ENCODE measurements around the gene SLC6A9. TPM values are rescaled to one million over a fixed set of nuclear protein-coding genes. Genes with fewer than 3 reads are reported as not detected.

Gene SLC6A9
- total RNA-seq, 2 donors from 2014 or later, result 0.62 TPM; not detected in 1

- Mint-ChIP-seq H3K4me3 (no peak overlapping the region), H3K36me3 (ENCODE audit: low read depth) (peaks cover 2% of the 10 kb centered on the region), H3K27me3 (peaks cover 35% of the 10 kb centered on the region), H3K4me1 (peaks cover 3% of the 10 kb centered on the region), H3K27ac (no peak overlapping the region)
- ATAC-seq, result no peak
- no peak for DNase-seq
- H3K9me3 ChIP-seq (ENCODE audit: control insufficient read depth, low read length, poor library complexity, severe bottlenecking), result no peaks in the 10 kb centered on the region
Measured at GRCh38 chr1:44062656-44063179, 31.5 kb upstream of the SLC6A9 start.

GRCh38 chr1:44061857-44062256, 30.6 kb upstream of the SLC6A9 start:
- DNase-seq, result no peak
- H3K9me3 ChIP-seq (ENCODE audit: control insufficient read depth, low read length, poor library complexity, severe bottlenecking), result no peaks in the 10 kb centered on the region
- ATAC-seq, result no peak
- no peaks in the 10 kb centered on the region for H3K4me1 Mint-ChIP-seq
- H3K36me3 Mint-ChIP-seq (ENCODE audit: low read depth), result no peaks in the 10 kb centered on the region
- H3K4me3 Mint-ChIP-seq, result no peak overlapping the region
- H3K27me3 Mint-ChIP-seq, result peaks cover 27% of the 10 kb centered on the region
- H3K27ac Mint-ChIP-seq, result no peak overlapping the region

DNA sequence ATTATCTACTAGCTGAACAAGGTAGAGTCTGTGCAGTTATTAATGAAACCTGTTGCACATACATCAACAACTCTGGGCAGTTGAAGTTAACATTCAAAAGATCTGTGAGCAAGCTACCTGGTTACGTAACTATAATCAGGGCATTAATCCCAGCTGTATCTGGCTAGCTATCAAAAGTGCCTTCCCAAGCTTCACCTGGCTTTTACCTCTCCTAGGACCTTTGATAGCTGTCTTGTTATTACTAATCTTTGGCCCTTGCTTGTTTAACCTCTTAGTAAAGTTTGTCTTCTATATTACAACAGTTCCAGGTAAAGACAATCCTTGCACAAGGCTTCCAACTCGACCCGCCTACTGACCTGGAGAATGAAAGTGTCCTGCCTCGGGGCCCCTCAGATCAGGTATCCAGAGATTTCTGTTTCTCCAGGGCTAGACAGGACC, 29.6 kb upstream of the SLC6A9 start:
- Mint-ChIP-seq H3K27me3 (peaks cover 22% of the 10 kb centered on the region), H3K4me3 (no peak overlapping the region), H3K27ac (no peak overlapping the region), H3K4me1 (no peaks in the 10 kb centered on the region), H3K36me3 (ENCODE audit: low read depth) (no peaks in the 10 kb centered on the region)
- ATAC-seq (no peak), DNase-seq (no peak)
- H3K9me3 ChIP-seq (ENCODE audit: control insufficient read depth, low read length, poor library complexity, severe bottlenecking), result no peaks in the 10 kb centered on the region

GRCh38 chr1:44059664-44060355, 28.5 kb upstream of the SLC6A9 start:
- Mint-ChIP-seq H3K4me1 (no peaks in the 10 kb centered on the region), H3K27ac (no peak overlapping the region), H3K36me3 (ENCODE audit: low read depth) (no peaks in the 10 kb centered on the region), H3K4me3 (no peak overlapping the region), H3K27me3 (peaks cover 22% of the 10 kb centered on the region)
- ATAC-seq (no peak), DNase-seq (no peak)
- no peaks in the 10 kb centered on the region for H3K9me3 ChIP-seq (ENCODE audit: control insufficient read depth, low read length, poor library complexity, severe bottlenecking)

GRCh38 chr1:44059212-44059611, 27.9 kb upstream of the SLC6A9 start:
- peaks cover 22% of the 10 kb centered on the region for H3K27me3 Mint-ChIP-seq
- no peaks in the 10 kb centered on the region for H3K36me3 Mint-ChIP-seq (ENCODE audit: low read depth)
- no peak for ATAC-seq
- DNase-seq, result no peak
- H3K27ac Mint-ChIP-seq, result no peak overlapping the region
- no peaks in the 10 kb centered on the region for H3K9me3 ChIP-seq (ENCODE audit: control insufficient read depth, low read length, poor library complexity, severe bottlenecking)
- no peaks in the 10 kb centered on the region for H3K4me1 Mint-ChIP-seq
- no peak overlapping the region for H3K4me3 Mint-ChIP-seq

DNA sequence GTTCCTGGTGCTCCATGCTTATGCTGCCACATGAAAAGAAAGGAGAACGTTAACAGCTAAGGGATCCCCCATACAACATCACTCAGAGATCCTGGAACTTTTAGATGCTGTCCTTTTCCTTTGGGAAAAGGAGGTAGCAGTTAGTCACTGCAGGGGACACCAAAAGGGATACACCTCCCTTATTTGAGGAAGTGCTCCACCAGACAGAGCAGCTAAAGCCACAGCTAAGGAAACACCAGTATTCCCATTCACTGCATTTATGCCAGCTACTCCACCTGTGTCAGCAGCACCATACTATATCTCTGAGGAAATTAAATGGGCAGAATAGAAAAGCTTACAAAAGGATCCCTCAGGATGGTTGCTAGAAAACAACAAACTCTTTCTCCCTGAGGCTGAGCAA, 26.0 kb upstream of the SLC6A9 start:
- Mint-ChIP-seq H3K4me3 (no peak overlapping the region), H3K4me1 (no peaks in the 10 kb centered on the region), H3K27me3 (peaks cover 16% of the 10 kb centered on the region), H3K27ac (no peak overlapping the region), H3K36me3 (ENCODE audit: low read depth) (no peaks in the 10 kb centered on the region)
- ATAC-seq (no peak), DNase-seq (no peak)
- H3K9me3 ChIP-seq (ENCODE audit: control insufficient read depth, low read length, poor library complexity, severe bottlenecking), result no peaks in the 10 kb centered on the region

DNA sequence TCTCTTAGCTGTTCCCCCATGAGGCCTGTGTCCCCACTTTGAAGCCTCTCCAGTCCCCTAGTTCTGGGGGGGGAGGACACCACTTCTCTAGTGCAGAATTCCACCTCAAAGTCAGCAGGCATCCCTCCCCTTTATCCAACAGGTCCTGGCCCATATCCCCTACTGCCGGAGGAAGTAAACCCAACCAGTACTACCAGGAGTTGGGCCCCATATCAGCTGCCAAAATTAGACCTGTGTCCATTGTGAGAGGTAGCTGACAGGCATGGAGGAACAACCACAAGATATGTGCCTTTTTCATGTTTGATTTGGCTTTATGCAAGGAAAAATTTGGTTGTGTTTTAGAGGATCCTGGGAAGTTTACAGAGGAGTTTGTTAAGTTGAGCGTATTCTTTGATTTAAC, 22.1 kb upstream of the SLC6A9 start:
- H3K4me3 Mint-ChIP-seq, result no peak overlapping the region
- H3K27me3 Mint-ChIP-seq, result peaks cover 15% of the 10 kb centered on the region
- ATAC-seq (no peak), DNase-seq (no peak)
- no peak overlapping the region for H3K27ac Mint-ChIP-seq
- no peaks in the 10 kb centered on the region for H3K4me1 Mint-ChIP-seq
- no peaks in the 10 kb centered on the region for H3K9me3 ChIP-seq (ENCODE audit: control insufficient read depth, low read length, poor library complexity, severe bottlenecking)
- no peaks in the 10 kb centered on the region for H3K36me3 Mint-ChIP-seq (ENCODE audit: low read depth)

- no peak overlapping the region for H3K27ac Mint-ChIP-seq
- no peak for ATAC-seq
Measured at GRCh38 chr1:44050261-44050660, 19.0 kb upstream of the SLC6A9 start.

GRCh38 chr1:44049839-44050238, 18.6 kb upstream of the SLC6A9 start:
- Mint-ChIP-seq H3K4me3 (no peak overlapping the region), H3K4me1 (peaks cover 5% of the 10 kb centered on the region), H3K27me3 (peaks cover 33% of the 10 kb centered on the region), H3K36me3 (ENCODE audit: low read depth) (peaks cover 3% of the 10 kb centered on the region), H3K27ac (no peak overlapping the region)
- ATAC-seq, result no peak
- no peak for DNase-seq
- H3K9me3 ChIP-seq (ENCODE audit: control insufficient read depth, low read length, poor library complexity, severe bottlenecking), result no peaks in the 10 kb centered on the region

More at GRCh38 chr1:44050261-44050660, 19.0 kb upstream of the SLC6A9 start:
- Mint-ChIP-seq H3K36me3 (ENCODE audit: low read depth) (peaks cover 3% of the 10 kb centered on the region), H3K4me3 (no peak overlapping the region), H3K27me3 (peaks cover 29% of the 10 kb centered on the region), H3K4me1 (peaks cover 5% of the 10 kb centered on the region)
- no peaks in the 10 kb centered on the region for H3K9me3 ChIP-seq (ENCODE audit: control insufficient read depth, low read length, poor library complexity, severe bottlenecking)
- no peak for DNase-seq

DNA sequence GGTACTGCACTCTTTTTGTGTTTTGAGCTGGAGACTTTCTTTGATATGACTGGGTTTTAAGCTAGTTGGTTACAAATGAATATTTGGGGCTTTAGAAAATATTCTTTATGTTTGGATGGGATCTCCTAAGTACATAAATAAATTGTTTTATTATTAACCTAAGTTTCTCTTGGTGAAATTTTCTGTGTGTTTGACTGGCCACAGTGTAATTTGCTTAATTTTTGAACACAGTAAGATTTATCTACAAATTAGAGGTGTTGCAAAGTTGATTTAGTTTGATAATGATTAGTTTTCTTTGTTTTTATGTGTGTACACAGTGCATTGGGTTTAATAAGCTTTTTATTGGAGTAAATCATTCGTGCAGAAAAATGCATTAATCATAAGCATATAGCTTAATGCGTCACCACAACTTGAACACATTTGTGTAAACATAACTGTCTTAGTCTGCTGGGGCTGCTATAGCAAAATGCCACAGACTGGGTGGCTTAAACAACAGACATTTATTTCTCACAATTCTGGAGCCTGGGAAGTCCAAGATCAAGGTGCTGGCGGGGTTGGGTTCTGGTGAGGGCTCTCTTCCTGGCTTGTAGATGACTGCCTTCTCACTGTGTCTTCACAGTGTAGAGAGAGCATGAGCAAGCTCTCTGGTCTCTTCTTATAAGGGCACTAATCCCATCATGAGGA, 17.4 kb upstream of the SLC6A9 start:
- Mint-ChIP-seq H3K4me1 (peaks cover 5% of the 10 kb centered on the region), H3K27ac (no peak overlapping the region), H3K36me3 (ENCODE audit: low read depth) (peaks cover 3% of the 10 kb centered on the region), H3K27me3 (peaks cover 38% of the 10 kb centered on the region), H3K4me3 (no peak overlapping the region)
- ATAC-seq, result no peak
- DNase-seq, result no peak
- no peaks in the 10 kb centered on the region for H3K9me3 ChIP-seq (ENCODE audit: control insufficient read depth, low read length, poor library complexity, severe bottlenecking)

DNA sequence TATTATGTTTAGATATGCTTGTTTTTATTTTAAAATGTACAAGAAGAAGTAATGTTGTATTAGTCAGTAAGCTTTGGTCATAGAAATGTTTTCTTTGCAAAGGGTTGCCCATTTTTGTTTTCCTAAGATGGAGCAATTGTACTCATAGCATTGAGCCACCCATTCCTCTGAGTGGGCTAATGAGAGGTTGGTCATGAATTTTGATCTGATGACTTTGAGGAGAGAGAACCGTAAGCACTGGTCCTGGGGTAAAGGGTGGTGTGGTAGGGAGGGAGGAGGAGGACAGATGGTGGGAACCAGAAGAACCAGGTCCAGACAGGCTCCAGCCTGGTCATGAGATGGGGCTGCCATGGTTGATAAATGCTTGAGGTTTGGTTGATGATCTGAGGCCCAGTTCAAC, 15.9 kb upstream of the SLC6A9 start:
- no peak overlapping the region for H3K27ac Mint-ChIP-seq

DNA sequence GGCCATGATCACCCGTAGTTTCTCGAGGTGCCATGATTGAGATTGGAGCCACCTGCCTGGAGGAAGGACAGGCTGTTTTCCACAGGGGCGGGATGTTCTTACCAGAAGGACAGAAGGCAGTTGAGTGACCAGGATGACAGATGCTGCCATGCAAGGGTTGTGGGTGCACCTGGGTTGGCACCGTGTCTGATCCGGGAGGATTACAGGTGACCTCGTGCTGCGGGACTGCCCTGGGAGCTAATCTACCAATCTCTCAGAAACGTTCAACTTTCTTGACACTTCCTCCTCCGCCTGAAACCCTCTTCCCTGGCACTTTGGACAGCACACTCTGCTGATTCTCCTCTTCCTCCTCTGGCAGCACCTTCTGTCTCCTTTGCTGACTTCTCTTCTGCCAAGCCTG, 13.8 kb upstream of the SLC6A9 start:
- DNase-seq (no peak), ATAC-seq (no peak)
- no peaks in the 10 kb centered on the region for H3K9me3 ChIP-seq (ENCODE audit: control insufficient read depth, low read length, poor library complexity, severe bottlenecking)
- H3K36me3 Mint-ChIP-seq (ENCODE audit: low read depth), result peaks cover 3% of the 10 kb centered on the region
- peaks cover 27% of the 10 kb centered on the region for H3K27me3 Mint-ChIP-seq
- no peak overlapping the region for H3K4me3 Mint-ChIP-seq
- H3K27ac Mint-ChIP-seq, result no peak overlapping the region
- peaks cover 5% of the 10 kb centered on the region for H3K4me1 Mint-ChIP-seq

More for the DNA sequence above, 15.9 kb upstream of the SLC6A9 start:
- Mint-ChIP-seq H3K27me3 (peaks cover 38% of the 10 kb centered on the region), H3K4me3 (no peak overlapping the region), H3K36me3 (ENCODE audit: low read depth) (peaks cover 3% of the 10 kb centered on the region), H3K4me1 (peaks cover 5% of the 10 kb centered on the region)
- DNase-seq (no peak), ATAC-seq (no peak)
- H3K9me3 ChIP-seq (ENCODE audit: control insufficient read depth, low read length, poor library complexity, severe bottlenecking), result no peaks in the 10 kb centered on the region

DNA sequence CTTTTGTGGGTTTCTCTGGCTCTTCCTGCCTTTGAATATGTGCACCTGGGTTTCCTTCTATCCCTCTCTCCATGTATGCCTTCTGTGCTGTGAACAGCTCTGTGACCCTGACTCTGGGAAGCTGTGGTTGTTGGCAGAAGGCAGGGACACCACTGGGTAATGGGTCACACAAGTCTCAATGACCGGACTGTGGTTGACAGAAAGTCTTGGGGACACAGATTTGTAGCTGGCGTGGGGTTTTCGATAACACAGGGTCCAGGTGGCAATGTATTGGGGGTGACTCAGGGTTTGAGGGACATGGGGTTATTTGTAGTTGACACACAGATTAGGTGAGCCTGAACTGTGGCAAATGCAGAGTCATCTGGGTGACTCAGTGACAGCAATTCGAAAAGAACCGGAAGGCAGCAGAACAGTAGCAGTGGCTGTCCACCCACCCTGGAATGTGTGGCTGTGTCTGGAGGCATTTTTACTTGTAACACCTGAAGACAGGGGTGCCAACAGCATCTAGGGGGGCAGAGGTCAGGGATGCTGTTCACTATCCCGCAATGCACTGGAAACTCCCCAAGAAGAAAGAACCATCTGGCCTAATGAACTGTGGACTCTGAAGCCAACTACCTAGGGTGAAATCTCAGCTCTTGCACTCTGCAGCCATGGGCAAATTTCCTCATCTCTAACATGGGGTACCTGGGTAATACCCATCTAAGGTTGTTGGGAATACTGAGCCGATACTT, 13.0 kb upstream of the SLC6A9 start:
- H3K9me3 ChIP-seq (ENCODE audit: control insufficient read depth, low read length, poor library complexity, severe bottlenecking), result no peaks in the 10 kb centered on the region
- no peak overlapping the region for H3K27ac Mint-ChIP-seq
- peaks cover 32% of the 10 kb centered on the region for H3K27me3 Mint-ChIP-seq
- H3K4me3 Mint-ChIP-seq, result no peak overlapping the region
- DNase-seq, result no peak
- no peak for ATAC-seq
- H3K4me1 Mint-ChIP-seq, result peaks cover 5% of the 10 kb centered on the region
- H3K36me3 Mint-ChIP-seq (ENCODE audit: low read depth), result peaks cover 3% of the 10 kb centered on the region

Data from T-helper 17 cell (primary cell).